Measurements from ENCODE around the gene CPN2. TPM values are rescaled to one million over a fixed set of nuclear protein-coding genes. Genes with fewer than 3 reads are reported as not detected.

Gene CPN2
- total and polyA plus RNA-seq, 2 of the 13 experiments (the other 11 are each of a cell fraction or from before 2014, with no cell fraction given), result 26.7 to 27.7 TPM

GRCh38 chr3:194296454-194297263 is 54.5 kb downstream of the CPN2 start (continued):
- no peak for TF ChIP-seq ZNF740 (CRISPR knock-in tag; IDR thresholded peaks at IDR 0.05)
- TF ChIP-seq NBN (conservative IDR thresholded peaks at IDR 0.05), result no peak
- TF ChIP-seq RBAK (CRISPR knock-in tag; IDR thresholded peaks at IDR 0.05), result no peak
- no peak for TF ChIP-seq POGZ (CRISPR knock-in tag; IDR thresholded peaks at IDR 0.05)
- TF ChIP-seq ZNF564 (CRISPR knock-in tag; IDR thresholded peaks at IDR 0.05), result 0 out of 2 replicates have a peak, but pooled peaks have one; percentile 8
- no peak for TF ChIP-seq WIZ (CRISPR knock-in tag; IDR thresholded peaks at IDR 0.05)
- TF ChIP-seq ZNF709 (CRISPR knock-in tag; IDR thresholded peaks at IDR 0.05), result no peak
- TF ChIP-seq POGK (CRISPR knock-in tag; conservative IDR thresholded peaks at IDR 0.05), result no peak
- no peak for TF ChIP-seq ZNF746 (CRISPR knock-in tag; IDR thresholded peaks at IDR 0.05)
- TF ChIP-seq ZNF652 (CRISPR knock-in tag; IDR thresholded peaks at IDR 0.05; ENCODE audit: borderline replicate concordance, low read depth), result no peak
- no peak for TF ChIP-seq SMARCC2 (IDR thresholded peaks at IDR 0.05)
- TF ChIP-seq ZNF678 (CRISPR knock-in tag; IDR thresholded peaks at IDR 0.05), result no peak
- TF ChIP-seq NR3C1 (CRISPR knock-in tag; IDR thresholded peaks at IDR 0.05), result no peak
- no peak for TF ChIP-seq SIN3A (IDR thresholded peaks at IDR 0.05; ENCODE audit: borderline replicate concordance, low read depth, low read length)
- no peak for TF ChIP-seq ZNF724P (CRISPR knock-in tag; IDR thresholded peaks at IDR 0.05; ENCODE audit: borderline replicate concordance)
- no peak for TF ChIP-seq SNAPC2 (CRISPR knock-in tag; IDR thresholded peaks at IDR 0.05)
- TF ChIP-seq ZNF503 (CRISPR knock-in tag; IDR thresholded peaks at IDR 0.05), result 0 out of 2 replicates have a peak, but pooled peaks have one; percentile 22
- TF ChIP-seq HNRNPUL1 (IDR thresholded peaks at IDR 0.05; ENCODE audit: low read depth, low read length), result no peak
- TF ChIP-seq GFI1 (CRISPR knock-in tag; IDR thresholded peaks at IDR 0.05; ENCODE audit: borderline replicate concordance), result peak; percentile 23; the same call in 1 of the 2 replicates
- no peak for TF ChIP-seq ZNF331 (CRISPR knock-in tag; IDR thresholded peaks at IDR 0.05)
- TF ChIP-seq MZF1 (CRISPR knock-in tag; IDR thresholded peaks at IDR 0.05; ENCODE audit: borderline replicate concordance), result no peak
- TF ChIP-seq NFIC (IDR thresholded peaks at IDR 0.05; ENCODE audit: low read length), result no peak
- TF ChIP-seq ZBTB14 (CRISPR knock-in tag; IDR thresholded peaks at IDR 0.05), result peak; percentile 54
- no peak for TF ChIP-seq ZNF605 (CRISPR knock-in tag; IDR thresholded peaks at IDR 0.05)
- no peak for TF ChIP-seq KAT8 (CRISPR knock-in tag; IDR thresholded peaks at IDR 0.05)
- no peak for TF ChIP-seq SPEN (CRISPR knock-in tag; IDR thresholded peaks at IDR 0.05; ENCODE audit: low read depth)
